Fibroblast of pulmonary artery (primary cell): ENCODE measurements around the gene PGBD1.
"Not testable (repeated sequence)": the region's sequence is repeated elsewhere in the genome, so short reads cannot be mapped to it uniquely, and the experiment has no call there.

Experiments
- DNase-seq: peaks from one replicate; pipeline ENCODE4 v3.0.0-alpha.2; 2010; ENCODE audit warnings: low read depth
- H3K4me3 ChIP-seq: replicated peaks from 2 replicates; pipeline ENCODE4 v1.5.1; 2011; ENCODE audit warnings: low read depth, mild to moderate bottlenecking, control low read depth, low read length, moderate library complexity
- CTCF ChIP-seq: IDR thresholded peaks from 2 replicates; pipeline ENCODE4 v1.5.1; 2011; ENCODE audit warnings: mild to moderate bottlenecking, control low read depth, low read length, inconsistent platforms; ENCODE audit errors: missing control alignments

Gene PGBD1

GRCh38 chr6:28295326-28295725, 14.0 kb downstream of the PGBD1 start:
- no peak overlapping the region for H3K4me3 ChIP-seq
- no peak for TF ChIP-seq CTCF

GRCh38 chr6:28296520-28297060, 15.2 kb downstream of the PGBD1 start:
- H3K4me3 ChIP-seq: no peak overlapping the region
- no peak for TF ChIP-seq CTCF
- DNase-seq: no peak

More at GRCh38 chr6:28295326-28295725, 14.0 kb downstream of the PGBD1 start:
- DNase-seq: no peak

- H3K4me3 ChIP-seq: no peak overlapping the region
- no peak for TF ChIP-seq CTCF
- no peak for DNase-seq
These were observed 22.2 kb downstream of the PGBD1 start for GRCh38 chr6:28303570-28303969.

GRCh38 chr6:28306363-28306762, 25.0 kb downstream of the PGBD1 start:
- DNase-seq, H3K4me3 ChIP-seq: not testable (repeated sequence)

GRCh38 chr6:28311139-28311823, 29.9 kb downstream of the PGBD1 start:
- H3K4me3 ChIP-seq: no peak overlapping the region
- no peak for TF ChIP-seq CTCF
- no peak for DNase-seq

GRCh38 chr6:28312939-28313338, 31.6 kb downstream of the PGBD1 start:
- DNase-seq: no peak
- H3K4me3 ChIP-seq: no peak overlapping the region
- no peak for TF ChIP-seq CTCF

GRCh38 chr6:28315628-28316027, 34.3 kb downstream of the PGBD1 start:
- no peak for TF ChIP-seq CTCF
- DNase-seq: no peak
- no peak overlapping the region for H3K4me3 ChIP-seq

- H3K4me3 ChIP-seq, DNase-seq: not testable (repeated sequence)
These were observed 36.5 kb downstream of the PGBD1 start for GRCh38 chr6:28317866-28318265.
